Measurements from ENCODE around the gene ITPRID1. TPM values are rescaled to one million over a fixed set of nuclear protein-coding genes. Genes with fewer than 3 reads are reported as not detected.
A peak's percentile ranks its signal among the peaks of the same experiment; 100 is the strongest.

ITPRID1 gene
- total RNA-seq, 2 donors from 2014 or later, result 5.6 to 21.8 TPM

- Histone ChIP-seq H3K4me1 (ENCODE audit: control insufficient read depth, insufficient read depth, low read length) (peaks cover 10% of the 10 kb centered on the region), H3K9ac (ENCODE audit: extremely low read depth, low read length, poor library complexity, severe bottlenecking) (no peak overlapping the region), H3K9me3 (ENCODE audit: control insufficient read depth, low read length) (no peaks in the 10 kb centered on the region), H3K4me3 (ENCODE audit: low read length) (no peak overlapping the region), H3K27me3 (ENCODE audit: control insufficient read depth, insufficient read depth, low read length, poor library complexity, severe bottlenecking) (no peaks in the 10 kb centered on the region), H3K36me3 (ENCODE audit: control insufficient read depth, insufficient read depth, low read length) (no peaks in the 10 kb centered on the region), H3K27ac (ENCODE audit: low read depth, low read length) (no peak overlapping the region)
- peak; percentile 20 for TF ChIP-seq CTCF (conservative IDR thresholded peaks at IDR 0.05)
- 13 to 40% methylated on average over 3 to 7 of the region's 7 CpGs for WGBS, 2 experiments (ENCODE audit: insufficient coverage in 1 of 2, insufficient read length in 1 of 2)
- H3K27ac Mint-ChIP-seq, result no peak overlapping the region
- peaks cover 26% of the 10 kb centered on the region for H3K4me1 Mint-ChIP-seq
- H3K27me3 Mint-ChIP-seq (ENCODE audit: insufficient read depth), result peaks cover 1% of the 10 kb centered on the region
- H3K4me3 Mint-ChIP-seq, result no peak overlapping the region
- no peaks in the 10 kb centered on the region for H3K9me3 Mint-ChIP-seq
- no peak for DNase-seq
- peaks cover 6% of the 10 kb centered on the region for H3K36me3 Mint-ChIP-seq (ENCODE audit: low read depth)
These were observed 137.6 kb downstream of the ITPRID1 start for GRCh38 chr7:31651234-31652062.

DNA sequence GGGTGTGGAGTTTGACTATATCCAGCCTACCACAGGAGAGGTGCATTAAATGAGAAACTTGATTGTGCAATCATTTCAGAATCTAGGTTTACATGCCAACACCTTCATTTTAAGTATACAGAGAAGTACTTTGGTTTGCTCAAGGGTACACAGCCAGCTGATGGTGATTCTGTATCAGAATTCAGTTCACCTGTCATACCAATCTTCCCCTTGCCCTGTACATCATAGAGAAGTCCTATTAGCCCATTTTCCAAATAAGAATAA, 138.1 kb downstream of the ITPRID1 start:
- H3K4me1 Mint-ChIP-seq, result peaks cover 26% of the 10 kb centered on the region
- Histone ChIP-seq H3K27me3 (ENCODE audit: control insufficient read depth, insufficient read depth, low read length, poor library complexity, severe bottlenecking) (no peaks in the 10 kb centered on the region), H3K4me1 (ENCODE audit: control insufficient read depth, insufficient read depth, low read length) (peaks cover 10% of the 10 kb centered on the region), H3K36me3 (ENCODE audit: control insufficient read depth, insufficient read depth, low read length) (no peaks in the 10 kb centered on the region), H3K9me3 (ENCODE audit: control insufficient read depth, low read length) (no peaks in the 10 kb centered on the region), H3K27ac (ENCODE audit: low read depth, low read length) (no peak overlapping the region), H3K4me3 (ENCODE audit: low read length) (no peak overlapping the region), H3K9ac (ENCODE audit: extremely low read depth, low read length, poor library complexity, severe bottlenecking) (no peak overlapping the region)
- peaks cover 6% of the 10 kb centered on the region for H3K36me3 Mint-ChIP-seq (ENCODE audit: low read depth)
- H3K27me3 Mint-ChIP-seq (ENCODE audit: insufficient read depth), result peaks cover 1% of the 10 kb centered on the region
- no peak overlapping the region for H3K27ac Mint-ChIP-seq
- H3K4me3 Mint-ChIP-seq, result no peak overlapping the region
- no peak for DNase-seq
- H3K9me3 Mint-ChIP-seq, result no peaks in the 10 kb centered on the region
- TF ChIP-seq CTCF (conservative IDR thresholded peaks at IDR 0.05), result no peak

DNA sequence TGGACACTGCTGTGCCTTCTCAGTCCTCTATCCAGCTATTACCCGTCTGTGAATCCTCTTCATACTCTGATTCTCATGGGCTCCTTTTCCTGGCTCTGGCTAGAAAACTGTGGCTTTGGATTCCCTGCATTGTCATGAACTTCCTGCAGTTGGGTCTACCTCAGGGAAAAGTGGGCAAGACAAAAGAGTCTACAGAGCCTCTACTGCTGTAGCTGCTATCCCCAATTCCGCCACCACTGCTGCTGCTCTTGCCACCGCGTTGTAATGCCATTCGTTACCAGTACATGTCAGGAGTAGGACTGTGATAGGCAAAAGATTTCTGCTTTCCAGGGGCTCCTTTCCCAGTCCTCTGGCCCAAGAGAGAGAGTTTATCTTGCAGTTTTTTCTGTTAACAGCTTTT, 149.2 kb downstream of the ITPRID1 start:
- TF ChIP-seq CTCF (conservative IDR thresholded peaks at IDR 0.05), result peak; percentile 73
- Mint-ChIP-seq H3K36me3 (ENCODE audit: low read depth) (no peaks in the 10 kb centered on the region), H3K27ac (no peak overlapping the region)

More for the DNA sequence above, 149.2 kb downstream of the ITPRID1 start:
- H3K36me3 ChIP-seq (ENCODE audit: control insufficient read depth, insufficient read depth, low read length), result no peaks in the 10 kb centered on the region
- Mint-ChIP-seq H3K4me3 (no peak overlapping the region), H3K9me3 (no peaks in the 10 kb centered on the region), H3K27me3 (ENCODE audit: insufficient read depth) (no peaks in the 10 kb centered on the region), H3K4me1 (peaks cover 2% of the 10 kb centered on the region)
- WGBS, 2 experiments (ENCODE audit: insufficient coverage in 1 of 2, insufficient read length in 1 of 2), result 74 to 85% methylated on average over 5 of the region's 5 CpGs
- DNase-seq, result peak; percentile 89
- no peaks in the 10 kb centered on the region for H3K4me1 ChIP-seq (ENCODE audit: control insufficient read depth, insufficient read depth, low read length)
- H3K4me3 ChIP-seq (ENCODE audit: low read length), result no peak overlapping the region
- no peaks in the 10 kb centered on the region for H3K9me3 ChIP-seq (ENCODE audit: control insufficient read depth, low read length)
- no peak overlapping the region for H3K9ac ChIP-seq (ENCODE audit: extremely low read depth, low read length, poor library complexity, severe bottlenecking)
- H3K27me3 ChIP-seq (ENCODE audit: control insufficient read depth, insufficient read depth, low read length, poor library complexity, severe bottlenecking), result no peaks in the 10 kb centered on the region
- no peak overlapping the region for H3K27ac ChIP-seq (ENCODE audit: low read depth, low read length)

Measured in endodermal cell (in vitro differentiated cells).